ENCODE data around the gene USP34. TPM values are rescaled to one million over a fixed set of nuclear protein-coding genes. Genes with fewer than 3 reads are reported as not detected.

USP34 gene
- total and polyA plus RNA-seq, 9 of the 15 experiments (the other 6 are each of a cell fraction or from before 2014, with no cell fraction given): 19.8 to 108 (median 67.8) TPM

GRCh38 chr2:61469424-61470121, 1.3 kb downstream of the USP34 start (continued):
- TF ChIP-seq MLLT1 (IDR thresholded peaks at IDR 0.05) (0 out of 4 replicates have a peak, but pooled peaks of 1 of the 2 experiments have one; percentile 5), KHSRP (IDR thresholded peaks at IDR 0.05) (no peak), POLR2H (tag; IDR thresholded peaks at IDR 0.05; ENCODE audit: low read depth) (peak; percentile 51), DNMT1 (IDR thresholded peaks at IDR 0.05) (no peak), ZFX (CRISPR knock-in tag; IDR thresholded peaks at IDR 0.05) (peak; percentile 56), PRDM10 (IDR thresholded peaks at IDR 0.05; ENCODE audit: partially characterized antibody) (peak; percentile 64), HMG20B (CRISPR knock-in tag; IDR thresholded peaks at IDR 0.05) (no peak), NKRF (IDR thresholded peaks at IDR 0.05; ENCODE audit: borderline replicate concordance) (peak; percentile 23; the same call in 1 of the 2 replicates)

Data from K562 (cell line).